CD14-positive monocyte (primary cell): ENCODE results near the gene PACSIN1. TPM values are rescaled to one million over a fixed set of nuclear protein-coding genes. Genes with fewer than 3 reads are reported as not detected.

ENCODE experiments used
- DNase-seq, 3 donors: peaks; one replicate each; pipeline ENCODE4 v3.0.0-alpha.2; 2011 to 2022
- H2AFZ ChIP-seq: 2 replicates; pipeline ENCODE4 v1.6.0; 2012; ENCODE audit warnings: mild to moderate bottlenecking, low read depth, low read length, inconsistent platforms; ENCODE audit not compliant: insufficient read depth, poor library complexity, severe bottlenecking
- H3K27ac ChIP-seq, 2 donors: 1 replicate in 1 of 2; 2 replicates in 1 of 2; pipeline ENCODE4 v1.5.1; 2012 to 2013; ENCODE audit warnings: low read length in 2 of 2, control low read depth in 1 of 2, inconsistent platforms in 1 of 2, low read depth in 1 of 2, mild to moderate bottlenecking in 1 of 2
- H3K27me3 ChIP-seq, 2 donors: one replicate each; pipeline versions ENCODE4 v1.6.0 to v1.6.1; 2011 to 2013; ENCODE audit warnings: low read length in 2 of 2; ENCODE audit not compliant: control insufficient read depth in 2 of 2, insufficient read depth in 2 of 2
- H3K36me3 ChIP-seq, 2 donors: replicated peaks in 1 of 2; 1 replicate in 1 of 2; 2 replicates in 1 of 2; pipeline versions ENCODE4 v1.5.1 to v1.6.1; 2012 to 2013; ENCODE audit warnings: low read length in 2 of 2, control low read depth in 1 of 2, inconsistent platforms in 1 of 2, mild to moderate bottlenecking in 1 of 2; ENCODE audit not compliant: insufficient read depth in 2 of 2, control insufficient read depth in 1 of 2
- H3K4me1 ChIP-seq, 2 donors: 1 replicate in 1 of 2; 2 replicates in 1 of 2; pipeline versions ENCODE4 v1.5.1 to v1.6.1; 2012 to 2013; ENCODE audit warnings: low read length in 2 of 2, control low read depth in 1 of 2, inconsistent platforms in 1 of 2, mild to moderate bottlenecking in 1 of 2, moderate library complexity in 1 of 2; ENCODE audit not compliant: insufficient read depth in 2 of 2, control insufficient read depth in 1 of 2
- H3K4me2 ChIP-seq: replicated peaks from 2 replicates; pipeline ENCODE3; 2012; ENCODE audit warnings: low read length, moderate library complexity, mild to moderate bottlenecking; ENCODE audit not compliant: poor library complexity, severe bottlenecking; ENCODE audit errors: extremely low read depth
- H3K4me3 ChIP-seq, 3 experiments: fragments of 200-600 bp in 1 of 3; sonication (generic) in 1 of 3; replicated peaks in 1 of 3; 1 replicate in 2 of 3; 2 replicates in 1 of 3; pipeline ENCODE4 v1.5.1; 2011 to 2013; ENCODE audit warnings: low read length in 3 of 3, mild to moderate bottlenecking in 3 of 3, control low read depth in 2 of 3, low read depth in 2 of 3, inconsistent platforms in 1 of 3, moderate library complexity in 1 of 3
- H3K79me2 ChIP-seq: 2 replicates; pipeline ENCODE4 v1.6.0; 2012; ENCODE audit warnings: mild to moderate bottlenecking, control low read depth, inconsistent platforms, low read length, moderate library complexity; ENCODE audit not compliant: insufficient read depth
- H3K9ac ChIP-seq: 2 replicates; pipeline ENCODE4 v1.6.0; 2017; ENCODE audit warnings: low read length, mild to moderate bottlenecking; ENCODE audit not compliant: insufficient read depth, poor library complexity, severe bottlenecking
- H3K9me3 ChIP-seq, 2 donors: replicated peaks in 1 of 2; 1 replicate in 1 of 2; 2 replicates in 1 of 2; pipeline versions ENCODE4 v1.5.1 to v1.6.1; 2012 to 2013; ENCODE audit warnings: low read length in 2 of 2, control low read depth in 1 of 2; ENCODE audit not compliant: control insufficient read depth in 1 of 2, insufficient read depth in 1 of 2
- H4K20me1 ChIP-seq: 2 replicates; pipeline ENCODE4 v1.6.0; 2012; ENCODE audit warnings: mild to moderate bottlenecking, low read length, control low read depth, moderate library complexity; ENCODE audit not compliant: insufficient read depth
- H3K27ac Mint-ChIP-seq, 7 donors: one replicate each; pipeline ENCODE4 v1.8.0; 2020; ENCODE audit warnings: mild to moderate bottlenecking in 7 of 7, mixed read lengths in 7 of 7, moderate library complexity in 6 of 7, inconsistent platforms in 2 of 7
- H3K27me3 Mint-ChIP-seq, 3 donors: one replicate each; pipeline ENCODE4 v1.8.0; 2021 to 2022; ENCODE audit warnings: low read depth in 3 of 3, mild to moderate bottlenecking in 3 of 3, mixed read lengths in 3 of 3, moderate library complexity in 3 of 3, inconsistent platforms in 1 of 3
- H3K36me3 Mint-ChIP-seq, 2 donors: one replicate each; pipeline ENCODE4 v1.8.0; 2020; ENCODE audit warnings: mixed read lengths in 2 of 2, inconsistent platforms in 1 of 2, mild to moderate bottlenecking in 1 of 2
- H3K4me1 Mint-ChIP-seq: one replicate; pipeline ENCODE4 v1.8.0; 2020; ENCODE audit warnings: mild to moderate bottlenecking, mixed read lengths
- H3K4me3 Mint-ChIP-seq, 2 donors: one replicate each; pipeline ENCODE4 v1.8.0; 2020; ENCODE audit warnings: mild to moderate bottlenecking in 2 of 2, mixed read lengths in 2 of 2, moderate library complexity in 1 of 2
- H3K9me3 Mint-ChIP-seq, 7 donors: one replicate each; pipeline ENCODE4 v1.8.0; 2020 to 2022; ENCODE audit warnings: mixed read lengths in 7 of 7, mild to moderate bottlenecking in 6 of 7, moderate library complexity in 6 of 7, inconsistent platforms in 2 of 7
- WGBS: methylation state at CpG from one replicate; pipeline ENCODE4 v1.1.5; 2013; ENCODE audit warnings: missing lambda C conversion rate; ENCODE audit not compliant: insufficient coverage; 5-methylcytosine and 5-hydroxymethylcytosine counted together
- intact Hi-C, 2 donors: fragments of 100-400 bp; cut with micrococcal nuclease; formaldehyde crosslinking; loops; one replicate each; pipeline versions ENCODE4 v1.15.0 to v1.15.1; 2023
- polyA plus RNA-seq, 3 donors: library from polyadenylated mRNA; depleted of rRNA in 1 of 3; unstranded in 2 of 3; stranded (reverse) in 1 of 3; fragments of 300-500 nt in 2 of 3; fragments of >200 nt in 1 of 3; fragmentation: Illumina TruSeq in 2 of 3; gene quantifications; 1 replicate in 2 of 3; 2 replicates in 1 of 3; pipeline ENCODE4 v1.2.3, GENCODE V29; 2012 to 2021
- TF ChIP-seq, protein P1 (sequence below): fragments of 200-600 bp; IDR thresholded peaks from one replicate; pipeline ENCODE4 v1.8.0; 2022; ENCODE audit warnings: antibody characterized with exemption, mild to moderate bottlenecking

PACSIN1 gene
- polyA plus RNA-seq, 3 donors = not detected

DNA sequence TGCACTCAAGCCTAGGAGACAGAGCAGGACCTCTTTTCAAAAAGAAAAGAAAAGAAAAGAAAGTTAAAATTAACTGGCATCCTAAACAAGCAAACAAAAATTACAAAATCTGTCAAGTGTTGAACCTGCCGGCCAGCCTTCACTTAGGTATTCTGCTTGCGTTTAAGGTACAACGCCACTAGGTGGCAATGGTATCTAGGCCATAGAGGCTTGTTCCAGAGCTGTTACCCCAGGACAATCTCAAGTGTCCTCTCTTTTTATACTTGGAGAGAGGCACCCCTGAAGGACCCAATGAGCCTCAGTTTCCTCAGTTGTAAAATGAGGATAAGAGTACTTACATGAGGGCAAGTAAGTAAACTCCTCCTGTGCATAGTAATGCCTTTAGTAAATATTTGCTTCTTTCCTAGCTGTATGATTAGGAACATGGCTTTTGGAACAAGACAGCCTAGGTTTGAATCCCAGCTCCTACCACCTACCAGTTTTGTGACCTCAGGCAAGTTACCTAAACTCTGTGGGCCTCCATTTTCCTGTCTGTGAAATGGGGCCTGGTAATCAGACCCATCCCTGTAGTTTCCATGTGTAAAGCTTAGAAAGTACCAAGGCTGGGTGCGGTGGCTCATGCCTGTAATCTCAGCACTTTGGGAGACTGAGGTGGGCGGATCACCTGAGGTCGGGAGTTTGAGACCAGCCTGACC, 5.8 kb upstream of the PACSIN1 start:
- peak; percentile 32 to 54 (median 52) for DNase-seq
- Histone ChIP-seq H3K27me3 (peaks cover 0 to 19% of the 10 kb centered on the region in 2 donors), H3K4me3 (no peak overlapping the region), H3K9ac (no peak overlapping the region), H3K27ac (no peak overlapping the region), H3K9me3 (no peaks in the 10 kb centered on the region), H4K20me1 (no peaks in the 10 kb centered on the region), H3K4me2 (no peak overlapping the region), H2AFZ (no peak overlapping the region), H3K4me1 (no peaks in the 10 kb centered on the region), H3K36me3 (no peaks in the 10 kb centered on the region), H3K79me2 (no peaks in the 10 kb centered on the region)
- Mint-ChIP-seq H3K4me3 (no peak overlapping the region), H3K27ac (no peak overlapping the region), H3K9me3 (no peaks in the 10 kb centered on the region), H3K4me1 (peaks cover 3% of the 10 kb centered on the region), H3K27me3 (peaks cover 18 to 29% (median 21%) of the 10 kb centered on the region in 3 donors), H3K36me3 (no peaks in the 10 kb centered on the region)
- TF ChIP-seq, protein P1, sequence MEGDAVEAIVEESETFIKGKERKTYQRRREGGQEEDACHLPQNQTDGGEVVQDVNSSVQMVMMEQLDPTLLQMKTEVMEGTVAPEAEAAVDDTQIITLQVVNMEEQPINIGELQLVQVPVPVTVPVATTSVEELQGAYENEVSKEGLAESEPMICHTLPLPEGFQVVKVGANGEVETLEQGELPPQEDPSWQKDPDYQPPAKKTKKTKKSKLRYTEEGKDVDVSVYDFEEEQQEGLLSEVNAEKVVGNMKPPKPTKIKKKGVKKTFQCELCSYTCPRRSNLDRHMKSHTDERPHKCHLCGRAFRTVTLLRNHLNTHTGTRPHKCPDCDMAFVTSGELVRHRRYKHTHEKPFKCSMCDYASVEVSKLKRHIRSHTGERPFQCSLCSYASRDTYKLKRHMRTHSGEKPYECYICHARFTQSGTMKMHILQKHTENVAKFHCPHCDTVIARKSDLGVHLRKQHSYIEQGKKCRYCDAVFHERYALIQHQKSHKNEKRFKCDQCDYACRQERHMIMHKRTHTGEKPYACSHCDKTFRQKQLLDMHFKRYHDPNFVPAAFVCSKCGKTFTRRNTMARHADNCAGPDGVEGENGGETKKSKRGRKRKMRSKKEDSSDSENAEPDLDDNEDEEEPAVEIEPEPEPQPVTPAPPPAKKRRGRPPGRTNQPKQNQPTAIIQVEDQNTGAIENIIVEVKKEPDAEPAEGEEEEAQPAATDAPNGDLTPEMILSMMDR = peak; percentile 81
- WGBS = no CpG with 5 or more reads among the region's 6 CpGs
- intact Hi-C loops = loop anchor here (5.0 kb wide), 1 partner anchor 147 kb away; no protein-coding TSS in a partner anchor

DNA sequence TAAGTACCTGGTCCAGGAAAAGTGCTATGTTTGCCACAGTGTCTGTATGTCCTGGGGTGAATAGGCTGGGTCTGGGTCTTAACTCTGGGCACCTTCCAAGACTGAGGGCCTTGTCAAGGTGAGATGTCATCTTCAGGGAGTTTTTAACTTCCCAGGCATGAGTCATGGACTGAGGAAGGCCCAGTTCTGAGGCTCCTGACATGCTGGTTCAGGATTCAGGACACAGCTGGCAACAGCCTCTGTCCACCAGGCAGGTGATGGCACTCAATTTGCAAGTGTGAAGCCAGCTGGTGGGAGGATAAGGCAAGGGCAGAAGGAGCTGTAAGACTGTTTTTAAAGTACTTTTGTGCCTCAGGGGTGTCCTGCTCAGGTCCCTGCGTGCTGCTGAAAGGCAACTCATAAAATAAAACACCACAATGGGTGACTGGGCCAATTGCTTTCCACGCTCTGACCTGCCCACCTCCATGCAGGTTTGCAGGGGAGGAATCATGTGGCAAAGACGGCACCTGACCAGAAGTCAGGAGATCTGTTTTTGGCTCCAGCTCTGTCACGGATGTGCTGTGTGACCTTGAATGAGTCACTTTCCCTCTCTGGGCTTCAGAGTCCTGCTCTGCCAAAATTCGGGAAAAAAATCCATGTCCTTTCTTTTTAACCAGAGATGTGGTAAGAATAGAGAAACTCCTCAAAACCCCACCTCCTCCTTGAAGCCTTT, 4.9 kb upstream of the PACSIN1 start:
- peaks cover 0 to 2% (median 0%) of the 10 kb centered on the region in 7 donors for H3K9me3 Mint-ChIP-seq
- peaks cover 8% of the 10 kb centered on the region for H3K4me1 Mint-ChIP-seq
- H3K27me3 ChIP-seq = peaks cover 6 to 26% of the 10 kb centered on the region in 2 donors
- no peak overlapping the region for H3K4me3 ChIP-seq
- intact Hi-C loops = loop anchor here (5.0 kb wide), 1 partner anchor 146 kb away; no protein-coding TSS in a partner anchor
- no peaks in the 10 kb centered on the region for H3K9me3 ChIP-seq
- no peak overlapping the region for H3K27ac Mint-ChIP-seq
- peaks cover 26 to 38% (median 29%) of the 10 kb centered on the region in 3 donors for H3K27me3 Mint-ChIP-seq
- TF ChIP-seq, protein P1 = no peak
- WGBS = 100% methylated on average over 3 of the region's 5 CpGs
- no peak overlapping the region for H3K4me3 Mint-ChIP-seq
- no peaks in the 10 kb centered on the region for H4K20me1 ChIP-seq
- H2AFZ ChIP-seq = no peak overlapping the region
- H3K36me3 Mint-ChIP-seq = no peaks in the 10 kb centered on the region
- H3K27ac ChIP-seq = no peak overlapping the region
- no peak overlapping the region for H3K9ac ChIP-seq
- H3K36me3 ChIP-seq = no peaks in the 10 kb centered on the region
- H3K79me2 ChIP-seq = no peaks in the 10 kb centered on the region
- peaks cover 2 to 5% of the 10 kb centered on the region in 2 donors for H3K4me1 ChIP-seq
- DNase-seq = no peak
- no peak overlapping the region for H3K4me2 ChIP-seq
